ENCODE data around the gene ZNF428. TPM values are rescaled to one million over a fixed set of nuclear protein-coding genes. Genes with fewer than 3 reads are reported as not detected.
"Not testable (repeated sequence)": the region's sequence is repeated elsewhere in the genome, so short reads cannot be mapped to it uniquely, and the experiment has no call there.

The ZNF428 gene
- total RNA-seq, 2 experiments from 2014 or later, result 16.8 to 19.7 TPM

GRCh38 chr19:43612374-43612773 is 7.1 kb downstream of the ZNF428 start:
- no peak for DNase-seq
- Mint-ChIP-seq H3K36me3 (peaks cover 7% of the 10 kb centered on the region), H3K9me3 (no peaks in the 10 kb centered on the region), H3K4me3 (no peak overlapping the region), H3K4me1 (peaks cover 10% of the 10 kb centered on the region), H3K27ac (peak overlapping the region; percentile 75), H3K27me3 (no peaks in the 10 kb centered on the region)

- no peak for DNase-seq
- H3K27ac Mint-ChIP-seq, result peak within 1 kb of the TSS; percentile 75
Measured at GRCh38 chr19:43611788-43612187, 7.6 kb downstream of the ZNF428 start, which contains the start of gene SRRM5. Gene SRRM5, plus strand, starts transcription at chr19:43612088. Its CDS starts 34 bp downstream, at chr19:43612122.

GRCh38 chr19:43610493-43610892 is 8.9 kb downstream of the ZNF428 start:
- Mint-ChIP-seq H3K27me3 (no peaks in the 10 kb centered on the region), H3K27ac (no peak overlapping the region), H3K9me3 (no peaks in the 10 kb centered on the region), H3K4me3 (no peak overlapping the region), H3K4me1 (peaks cover 4% of the 10 kb centered on the region), H3K36me3 (peaks cover 7% of the 10 kb centered on the region)
- no peak for DNase-seq

More at GRCh38 chr19:43611788-43612187, 7.6 kb downstream of the ZNF428 start, which contains the start of gene SRRM5:
- Mint-ChIP-seq H3K27me3 (no peaks in the 10 kb centered on the region), H3K4me3 (no peak within 1 kb of the TSS), H3K4me1 (peaks cover 9% of the 10 kb centered on the region), H3K36me3 (peaks cover 7% of the 10 kb centered on the region), H3K9me3 (no peaks in the 10 kb centered on the region)

- H3K36me3 Mint-ChIP-seq, result peaks cover 7% of the 10 kb centered on the region
Measured at GRCh38 chr19:43609872-43610271, 9.6 kb downstream of the ZNF428 start.

GRCh38 chr19:43607238-43608205 is 11.9 kb downstream of the ZNF428 start:
- Mint-ChIP-seq H3K4me3 (no peak overlapping the region), H3K27me3 (no peaks in the 10 kb centered on the region), H3K27ac (peak overlapping the region; percentile 34), H3K36me3 (peaks cover 5% of the 10 kb centered on the region), H3K4me1 (peaks cover 4% of the 10 kb centered on the region), H3K9me3 (no peaks in the 10 kb centered on the region)
- no peak for DNase-seq

More at GRCh38 chr19:43609872-43610271, 9.6 kb downstream of the ZNF428 start:
- peak overlapping the region; percentile 30 for H3K27ac Mint-ChIP-seq
- H3K4me3 Mint-ChIP-seq, result no peak overlapping the region
- H3K4me1 Mint-ChIP-seq, result peaks cover 4% of the 10 kb centered on the region
- DNase-seq, result no peak
- no peaks in the 10 kb centered on the region for H3K27me3 Mint-ChIP-seq
- H3K9me3 Mint-ChIP-seq, result no peaks in the 10 kb centered on the region

- H3K4me3 Mint-ChIP-seq, result no peak overlapping the region
- H3K9me3 Mint-ChIP-seq, result no peaks in the 10 kb centered on the region
- peaks cover 2% of the 10 kb centered on the region for H3K36me3 Mint-ChIP-seq
- H3K4me1 Mint-ChIP-seq, result peaks cover 4% of the 10 kb centered on the region
- peak overlapping the region; percentile 7 for H3K27ac Mint-ChIP-seq
- no peak for DNase-seq
- H3K27me3 Mint-ChIP-seq, result no peaks in the 10 kb centered on the region
Measured at GRCh38 chr19:43606569-43607229, 12.7 kb downstream of the ZNF428 start.

- Mint-ChIP-seq H3K9me3 (no peaks in the 10 kb centered on the region), H3K36me3 (peaks cover 2% of the 10 kb centered on the region), H3K4me1 (peaks cover 4% of the 10 kb centered on the region), H3K4me3 (no peak overlapping the region), H3K27ac (no peak overlapping the region), H3K27me3 (no peaks in the 10 kb centered on the region)
- no peak for DNase-seq
Measured at GRCh38 chr19:43605875-43606568, 13.4 kb downstream of the ZNF428 start.

- H3K4me3 Mint-ChIP-seq, DNase-seq, H3K27me3 Mint-ChIP-seq, H3K9me3 Mint-ChIP-seq, H3K36me3 Mint-ChIP-seq, H3K27ac Mint-ChIP-seq: not testable (repeated sequence)
- H3K4me1 Mint-ChIP-seq, result peaks cover 16% of the 10 kb centered on the region
Measured at GRCh38 chr19:43600326-43600725, 19.1 kb downstream of the ZNF428 start.

- peak overlapping the region; percentile 8 for H3K27ac Mint-ChIP-seq
- no peak overlapping the region for H3K4me3 Mint-ChIP-seq
- no peaks in the 10 kb centered on the region for H3K9me3 Mint-ChIP-seq
- peaks cover 4% of the 10 kb centered on the region for H3K36me3 Mint-ChIP-seq
- DNase-seq, result no peak
- H3K27me3 Mint-ChIP-seq, result no peaks in the 10 kb centered on the region
- H3K4me1 Mint-ChIP-seq, result peaks cover 16% of the 10 kb centered on the region
Measured at GRCh38 chr19:43599635-43600295, 19.7 kb downstream of the ZNF428 start.

GRCh38 chr19:43598445-43599240 is 20.8 kb downstream of the ZNF428 start:
- no peak for DNase-seq
- Mint-ChIP-seq H3K9me3 (no peaks in the 10 kb centered on the region), H3K4me1 (peaks cover 20% of the 10 kb centered on the region), H3K4me3 (peak overlapping the region; percentile 100), H3K27me3 (no peaks in the 10 kb centered on the region), H3K36me3 (peaks cover 7% of the 10 kb centered on the region), H3K27ac (no peak overlapping the region)

GRCh38 chr19:43597876-43598275 is 21.6 kb downstream of the ZNF428 start:
- DNase-seq, result no peak
- peak overlapping the region; percentile 98 for H3K27ac Mint-ChIP-seq

GRCh38 chr19:43596842-43597461 is 22.5 kb downstream of the ZNF428 start:
- Mint-ChIP-seq H3K36me3 (peaks cover 14% of the 10 kb centered on the region), H3K4me3 (peak overlapping the region; percentile 100), H3K9me3 (no peaks in the 10 kb centered on the region), H3K27me3 (no peaks in the 10 kb centered on the region), H3K27ac (peak overlapping the region; percentile 98), H3K4me1 (peaks cover 26% of the 10 kb centered on the region)
- DNase-seq, result no peak

More at GRCh38 chr19:43597876-43598275, 21.6 kb downstream of the ZNF428 start:
- Mint-ChIP-seq H3K4me1 (peaks cover 24% of the 10 kb centered on the region), H3K27me3 (no peaks in the 10 kb centered on the region), H3K9me3 (no peaks in the 10 kb centered on the region), H3K36me3 (peaks cover 12% of the 10 kb centered on the region), H3K4me3 (peak overlapping the region; percentile 100)

- peaks cover 26% of the 10 kb centered on the region for H3K4me1 Mint-ChIP-seq
- peak within 1 kb of the TSS; percentile 98 for H3K27ac Mint-ChIP-seq
- peak within 1 kb of the TSS; percentile 100 for H3K4me3 Mint-ChIP-seq
- peaks cover 14% of the 10 kb centered on the region for H3K36me3 Mint-ChIP-seq
- DNase-seq, result peak; percentile 100
- H3K27me3 Mint-ChIP-seq, result no peaks in the 10 kb centered on the region
- no peaks in the 10 kb centered on the region for H3K9me3 Mint-ChIP-seq
Measured at GRCh38 chr19:43595999-43596841, 23.2 kb downstream of the ZNF428 start, which contains the start of the genes IRGQ and ZNF576. Gene IRGQ, minus strand, starts transcription at chr19:43596134. Its CDS starts 796 bp downstream, at chr19:43595338. Gene ZNF576, plus strand, starts transcription at chr19:43596595. Its CDS starts 514 bp downstream, at chr19:43597109.

Measured in activated naive CD8-positive, alpha-beta T cell treated with anti-CD3 and anti-CD28 coated beads for 36 hours (primary cell).